Osteoblast (primary cell): ENCODE results near the gene SPRING1. TPM values are rescaled to one million over a fixed set of nuclear protein-coding genes. Genes with fewer than 3 reads are reported as not detected.

Source experiments
- DNase-seq: peaks from one replicate; pipeline ENCODE4 v3.0.0; 2011; ENCODE audit warnings: low spot score, mixed read lengths; ENCODE audit not compliant: insufficient read length; ENCODE audit errors: missing footprints
- H2AFZ ChIP-seq: 2 replicates; pipeline ENCODE4 v1.6.0; 2011; ENCODE audit warnings: mild to moderate bottlenecking, low read length
- H3K27ac ChIP-seq: 2 replicates; pipeline ENCODE4 v1.5.1; 2011; ENCODE audit warnings: mild to moderate bottlenecking, low read depth, low read length, moderate library complexity
- H3K27me3 ChIP-seq: 2 replicates; pipeline ENCODE4 v1.6.0; 2012; ENCODE audit warnings: mild to moderate bottlenecking, control low read depth, inconsistent platforms, low read length, moderate library complexity; ENCODE audit not compliant: insufficient read depth
- H3K36me3 ChIP-seq: 2 replicates; pipeline ENCODE4 v1.5.1; 2011; ENCODE audit warnings: mild to moderate bottlenecking, low read length, control low read depth, moderate library complexity; ENCODE audit not compliant: insufficient read depth
- H3K4me1 ChIP-seq: 2 replicates; pipeline ENCODE4 v1.5.1; 2011; ENCODE audit warnings: mild to moderate bottlenecking, low read length, control low read depth, moderate library complexity; ENCODE audit not compliant: insufficient read depth
- H3K4me2 ChIP-seq: 2 replicates; pipeline ENCODE4 v1.6.0; 2011; ENCODE audit warnings: mild to moderate bottlenecking, low read length; ENCODE audit not compliant: insufficient read depth
- H3K4me3 ChIP-seq: fragments of 200-600 bp; sonication (generic); 3 replicates; pipeline ENCODE4 v1.5.1; 2012; ENCODE audit warnings: mild to moderate bottlenecking, low read length, inconsistent platforms; ENCODE audit not compliant: insufficient read depth
- H3K79me2 ChIP-seq: 2 replicates; pipeline ENCODE4 v1.6.0; 2012; ENCODE audit warnings: mild to moderate bottlenecking, low read length, control low read depth, inconsistent platforms; ENCODE audit not compliant: insufficient read depth
- H3K9me3 ChIP-seq: 2 replicates; pipeline ENCODE4 v1.5.1; 2011; ENCODE audit warnings: low read depth, low read length, control low read depth
- H4K20me1 ChIP-seq: 2 replicates; pipeline ENCODE4 v1.6.0; 2012; ENCODE audit warnings: mild to moderate bottlenecking, low read length, control low read depth; ENCODE audit not compliant: insufficient read depth
- total RNA-seq: library from RNA; depleted of rRNA; stranded (reverse); fragments of >200 nt; gene quantifications from 2 replicates; pipeline ENCODE4 v1.2.3, GENCODE V29; 2012
- TF ChIP-seq, protein P1 (sequence below): IDR thresholded peaks from 2 replicates; pipeline ENCODE4 v1.5.1; 2011; ENCODE audit warnings: mild to moderate bottlenecking, low read depth, low read length, moderate library complexity; ENCODE audit errors: extremely low read depth

Gene SPRING1, protein sequence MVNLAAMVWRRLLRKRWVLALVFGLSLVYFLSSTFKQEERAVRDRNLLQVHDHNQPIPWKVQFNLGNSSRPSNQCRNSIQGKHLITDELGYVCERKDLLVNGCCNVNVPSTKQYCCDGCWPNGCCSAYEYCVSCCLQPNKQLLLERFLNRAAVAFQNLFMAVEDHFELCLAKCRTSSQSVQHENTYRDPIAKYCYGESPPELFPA
- 27.1 and 29.0 TPM in 2 replicates for total RNA-seq

DNA sequence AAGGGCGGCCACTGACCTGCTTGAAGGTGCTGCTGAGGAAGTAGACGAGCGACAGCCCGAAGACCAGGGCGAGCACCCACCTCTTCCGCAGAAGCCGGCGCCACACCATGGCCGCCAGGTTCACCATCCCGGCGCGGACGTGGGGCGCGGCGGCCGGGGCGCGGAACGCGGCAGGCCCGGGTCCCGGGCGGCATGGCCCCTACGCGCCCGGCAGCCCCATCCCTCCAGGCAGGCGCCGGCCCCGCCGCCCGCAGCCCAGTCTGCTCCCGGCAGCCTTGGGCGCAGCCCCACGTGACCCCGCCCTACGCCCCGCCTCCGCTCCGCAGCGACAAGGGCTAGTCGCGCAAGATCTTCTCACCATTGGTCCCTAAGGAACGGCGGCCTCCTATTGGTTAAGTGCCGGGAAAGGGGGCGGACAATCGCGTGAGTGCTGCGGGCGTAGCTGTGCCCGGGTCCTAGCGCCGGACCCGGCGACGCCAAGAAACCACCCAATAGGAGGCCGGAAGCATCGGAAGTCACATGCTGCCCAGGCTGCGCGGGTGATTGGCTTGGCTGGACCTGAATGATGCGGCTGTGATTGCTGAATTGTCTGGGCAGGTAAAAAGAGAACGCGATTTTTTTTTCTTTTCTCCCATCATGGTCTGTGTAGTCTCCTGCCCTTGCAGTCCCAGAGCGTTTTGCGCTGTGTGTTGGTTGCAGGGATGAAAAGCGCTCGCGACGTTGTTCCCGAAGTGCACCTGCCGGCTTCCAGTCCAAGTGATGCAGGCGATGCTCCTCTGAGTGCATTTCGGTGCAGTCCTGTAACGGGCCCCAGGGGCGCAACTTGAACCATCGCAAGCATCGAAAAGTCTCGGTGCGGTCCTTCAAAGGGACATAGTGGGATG is at the start of gene SPRING1, which contains the start of gene RNFT2:
SPRING1 (minus strand) TSS at position 296 of the 884 bp plus-strand sequence; CDS start at position 127, 169 bp downstream.
RNFT2 (plus strand) TSS at position 542 of the 884 bp plus-strand sequence. CDS start 2,183 bp downstream, outside the sequence.
- TF ChIP-seq, protein P1, sequence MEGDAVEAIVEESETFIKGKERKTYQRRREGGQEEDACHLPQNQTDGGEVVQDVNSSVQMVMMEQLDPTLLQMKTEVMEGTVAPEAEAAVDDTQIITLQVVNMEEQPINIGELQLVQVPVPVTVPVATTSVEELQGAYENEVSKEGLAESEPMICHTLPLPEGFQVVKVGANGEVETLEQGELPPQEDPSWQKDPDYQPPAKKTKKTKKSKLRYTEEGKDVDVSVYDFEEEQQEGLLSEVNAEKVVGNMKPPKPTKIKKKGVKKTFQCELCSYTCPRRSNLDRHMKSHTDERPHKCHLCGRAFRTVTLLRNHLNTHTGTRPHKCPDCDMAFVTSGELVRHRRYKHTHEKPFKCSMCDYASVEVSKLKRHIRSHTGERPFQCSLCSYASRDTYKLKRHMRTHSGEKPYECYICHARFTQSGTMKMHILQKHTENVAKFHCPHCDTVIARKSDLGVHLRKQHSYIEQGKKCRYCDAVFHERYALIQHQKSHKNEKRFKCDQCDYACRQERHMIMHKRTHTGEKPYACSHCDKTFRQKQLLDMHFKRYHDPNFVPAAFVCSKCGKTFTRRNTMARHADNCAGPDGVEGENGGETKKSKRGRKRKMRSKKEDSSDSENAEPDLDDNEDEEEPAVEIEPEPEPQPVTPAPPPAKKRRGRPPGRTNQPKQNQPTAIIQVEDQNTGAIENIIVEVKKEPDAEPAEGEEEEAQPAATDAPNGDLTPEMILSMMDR, result no peak
- H3K4me3 ChIP-seq, result peak within 1 kb of the TSS; percentile 91
- H4K20me1 ChIP-seq, result peaks cover 8% of the 10 kb centered on the region
- H3K79me2 ChIP-seq, result peaks cover 36% of the 10 kb centered on the region
- peak; percentile 100 for DNase-seq
- H3K4me2 ChIP-seq, result peak within 1 kb of the TSS; percentile 97
- H3K9me3 ChIP-seq, result no peaks in the 10 kb centered on the region
- peaks cover 5% of the 10 kb centered on the region for H3K36me3 ChIP-seq
- peak within 1 kb of the TSS; percentile 99 for H2AFZ ChIP-seq
- peaks cover 16% of the 10 kb centered on the region for H3K4me1 ChIP-seq
- H3K27me3 ChIP-seq, result no peaks in the 10 kb centered on the region
- peak within 1 kb of the TSS; percentile 51 for H3K27ac ChIP-seq

DNA sequence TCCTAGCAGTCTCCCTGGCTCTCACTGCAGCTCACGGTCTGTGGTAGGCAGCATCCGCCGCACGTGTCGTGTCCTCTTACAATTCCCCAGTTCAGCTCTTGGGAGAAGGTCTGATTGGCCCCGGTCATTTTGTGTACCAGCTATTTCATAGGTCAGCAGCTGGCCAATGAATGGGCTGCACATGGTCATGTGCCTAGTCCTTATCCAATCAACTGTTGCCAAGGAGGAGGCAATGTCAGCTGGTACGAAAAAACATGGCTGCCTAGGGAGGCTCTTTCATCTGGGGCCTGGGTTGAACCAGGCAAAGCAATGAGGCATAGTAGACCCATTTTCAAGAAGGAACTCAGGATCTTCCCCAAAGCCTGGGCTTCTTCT is 46.4 kb upstream of the SPRING1 start:
- Histone ChIP-seq H3K27me3 (no peaks in the 10 kb centered on the region), H2AFZ (no peak overlapping the region), H3K4me2 (no peak overlapping the region), H3K27ac (no peak overlapping the region), H3K79me2 (no peaks in the 10 kb centered on the region), H4K20me1 (no peaks in the 10 kb centered on the region), H3K9me3 (no peaks in the 10 kb centered on the region), H3K36me3 (no peaks in the 10 kb centered on the region), H3K4me1 (no peaks in the 10 kb centered on the region), H3K4me3 (no peak overlapping the region)
- TF ChIP-seq, protein P1, result no peak
- DNase-seq, result no peak

DNA sequence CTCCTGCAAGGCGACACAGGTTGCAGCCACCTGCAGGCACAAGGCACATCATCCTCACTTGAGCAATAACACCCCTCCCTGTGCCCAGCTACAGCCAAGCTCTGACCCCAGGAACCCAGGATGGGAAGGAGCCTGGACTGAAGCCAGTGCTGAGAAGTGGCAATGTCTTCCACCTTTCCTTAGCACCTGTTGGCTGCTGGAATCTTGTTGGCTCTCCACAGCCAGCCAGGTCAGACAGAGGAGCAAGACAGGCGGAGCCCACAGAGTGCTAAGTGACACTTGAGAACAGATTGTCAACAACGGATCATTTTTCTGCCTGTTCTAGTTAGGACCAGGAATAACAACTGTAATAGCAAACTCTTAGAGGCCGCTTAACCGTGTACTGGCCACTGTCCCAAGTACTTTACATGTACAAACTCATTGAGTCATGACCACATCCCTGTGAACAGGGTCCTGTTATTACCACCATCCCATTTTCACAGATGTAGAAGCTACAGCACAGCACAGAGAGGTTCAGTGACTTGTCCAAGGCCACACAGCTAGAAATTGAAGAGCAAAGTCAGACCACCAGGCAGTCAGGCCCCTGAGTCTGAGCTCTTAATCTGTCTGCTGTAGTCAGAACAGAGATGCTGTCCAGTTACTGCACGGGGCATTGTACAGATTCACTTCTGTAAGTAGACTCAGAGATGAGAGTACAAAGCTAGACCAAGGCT is 45.8 kb upstream of the SPRING1 start:
- TF ChIP-seq, protein P1, result no peak
- H3K79me2 ChIP-seq, result no peaks in the 10 kb centered on the region
- no peak overlapping the region for H3K4me2 ChIP-seq
- H3K27me3 ChIP-seq, result no peaks in the 10 kb centered on the region
- no peak overlapping the region for H3K4me3 ChIP-seq
- H3K27ac ChIP-seq, result no peak overlapping the region
- DNase-seq, result no peak
- H3K4me1 ChIP-seq, result no peaks in the 10 kb centered on the region
- no peaks in the 10 kb centered on the region for H4K20me1 ChIP-seq
- H2AFZ ChIP-seq, result no peak overlapping the region
- H3K36me3 ChIP-seq, result no peaks in the 10 kb centered on the region
- H3K9me3 ChIP-seq, result no peaks in the 10 kb centered on the region
